Hippocampal formation (tissue), 2 donors: Measurements from ENCODE around the gene CDK6.

ENCODE experiments used
- DNase-seq, 2 donors: peaks; one replicate each; lab custom pipeline; 2025; lab: John Stamatoyannopoulos, UW

The CDK6 gene

GRCh38 chr7:92645114-92646061, 191.0 kb downstream of the CDK6 start:
- no peak for DNase-seq

DNA sequence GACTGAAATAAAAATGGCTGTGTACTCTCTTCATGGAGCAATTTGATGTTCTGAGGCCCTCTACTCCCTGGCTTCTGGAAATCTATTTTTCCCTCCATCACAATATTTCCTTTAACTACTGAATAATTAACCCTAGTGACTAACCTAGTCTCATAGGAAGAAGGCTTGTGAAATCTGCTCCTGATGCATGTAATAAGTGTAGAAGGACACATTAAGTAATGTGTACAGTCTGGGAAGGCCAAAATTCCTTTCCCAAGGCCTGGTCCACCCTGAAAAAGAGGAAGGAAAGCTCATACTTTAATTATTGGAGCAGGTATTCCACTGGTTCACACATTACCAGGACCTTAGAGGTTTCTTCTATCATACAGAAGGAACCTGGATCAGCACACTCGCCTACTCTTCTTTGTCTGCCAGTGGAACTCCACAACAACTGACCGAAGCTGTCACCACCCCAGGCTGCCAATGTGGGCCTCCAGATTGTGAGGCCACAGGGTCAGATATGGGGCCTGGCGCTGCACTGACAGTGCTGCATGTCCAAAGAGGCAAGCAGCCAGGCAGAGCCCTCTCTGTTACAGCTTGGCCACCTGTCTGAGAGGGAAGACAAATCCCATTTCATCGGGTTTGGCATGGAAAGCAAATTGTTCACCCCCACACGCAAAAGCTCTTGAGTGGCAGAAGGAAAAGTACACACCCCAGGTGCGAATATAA, 191.8 kb downstream of the CDK6 start:
- peak in 1 of 2 donors; percentile 36 for DNase-seq

GRCh38 chr7:92643821-92644220, 192.6 kb downstream of the CDK6 start:
- DNase-seq: no peak

- no peak for DNase-seq
These were observed 194.4 kb downstream of the CDK6 start for GRCh38 chr7:92641921-92642511.

- no peak for DNase-seq
These were observed 196.4 kb downstream of the CDK6 start for GRCh38 chr7:92639966-92640365.

- no peak for DNase-seq
These were observed 197.0 kb downstream of the CDK6 start for GRCh38 chr7:92639213-92639896.

DNA sequence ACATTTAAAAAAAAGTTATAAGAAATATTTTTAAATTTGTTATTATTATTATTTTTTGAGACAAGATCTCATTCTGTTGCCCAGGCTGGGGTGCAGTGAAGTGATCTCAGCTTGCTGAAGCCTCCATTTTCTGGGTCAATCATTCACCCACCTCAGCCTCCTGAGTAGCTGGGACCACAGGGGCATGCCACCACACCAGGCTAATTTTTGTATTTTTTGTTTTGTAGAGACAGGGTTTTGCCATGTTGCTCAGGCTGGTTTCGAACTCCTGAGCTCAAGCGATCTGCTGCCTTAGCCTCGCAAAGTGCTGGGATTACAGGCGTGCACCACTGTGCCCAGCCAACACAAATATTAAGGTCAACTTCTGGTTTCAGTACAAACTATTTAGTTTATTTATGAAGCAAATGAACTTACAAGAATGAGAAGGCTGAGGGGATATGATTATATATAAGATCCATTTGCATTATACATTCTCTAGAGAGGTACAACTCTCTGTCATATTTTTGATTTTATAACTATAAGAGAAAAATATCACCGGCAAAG, 200.3 kb downstream of the CDK6 start:
- DNase-seq: no peak

GRCh38 chr7:92635538-92635937, 200.8 kb downstream of the CDK6 start:
- DNase-seq: no peak

- no peak for DNase-seq
These were observed 201.4 kb downstream of the CDK6 start for GRCh38 chr7:92634924-92635519.

GRCh38 chr7:92634205-92634604, 202.2 kb downstream of the CDK6 start:
- DNase-seq: no peak

DNA sequence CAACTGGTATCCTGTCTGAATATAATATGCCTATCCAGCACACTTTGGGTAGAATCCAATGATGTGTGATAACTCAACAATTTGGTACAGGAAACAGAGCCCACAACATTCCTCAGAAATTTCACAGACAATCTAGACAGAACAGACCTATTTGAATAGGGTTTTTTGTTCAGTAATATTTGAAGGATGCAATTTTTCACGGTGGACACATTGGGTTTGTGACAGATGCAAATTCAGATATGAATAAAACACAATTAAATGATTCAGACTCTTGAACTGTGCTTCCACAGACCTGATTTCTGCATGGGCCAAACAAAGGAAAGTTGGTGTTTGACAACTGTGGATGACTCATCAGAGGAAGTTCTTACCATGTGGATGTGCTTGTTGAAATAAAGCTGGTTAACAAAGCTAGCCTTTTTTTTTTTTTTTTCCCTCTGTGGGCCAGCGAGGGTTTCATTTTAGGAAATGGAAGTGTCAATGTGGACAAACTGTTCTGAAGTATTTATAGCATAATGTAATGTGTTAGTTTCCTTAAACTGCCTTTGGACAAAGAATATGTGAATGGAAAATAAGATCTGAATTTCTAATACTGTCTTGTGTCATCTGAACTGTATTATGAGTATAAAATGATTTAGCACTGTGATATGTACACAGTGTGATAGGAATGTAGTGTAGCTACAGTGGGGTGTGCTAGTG, 203.0 kb downstream of the CDK6 start:
- peak; percentile 33 to 64 for DNase-seq

DNA sequence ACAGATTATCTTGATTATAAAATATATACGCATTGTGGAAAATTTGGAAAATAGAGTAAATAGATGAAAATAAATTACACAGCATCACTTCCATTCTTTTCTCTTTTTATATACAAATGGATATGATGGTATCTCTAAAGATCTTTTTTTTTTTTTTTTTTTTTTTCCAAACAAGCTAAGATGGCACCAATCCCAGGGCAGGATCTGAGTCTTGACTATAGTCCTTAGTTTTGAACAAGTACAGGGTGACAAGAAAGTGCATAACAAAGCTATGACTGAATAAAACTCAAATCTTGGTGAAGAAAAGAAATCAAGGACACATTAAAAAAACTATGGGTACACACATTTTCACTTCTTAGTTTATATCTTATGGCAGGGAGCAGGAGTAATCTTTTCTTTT, 203.6 kb downstream of the CDK6 start:
- DNase-seq: no peak

DNA sequence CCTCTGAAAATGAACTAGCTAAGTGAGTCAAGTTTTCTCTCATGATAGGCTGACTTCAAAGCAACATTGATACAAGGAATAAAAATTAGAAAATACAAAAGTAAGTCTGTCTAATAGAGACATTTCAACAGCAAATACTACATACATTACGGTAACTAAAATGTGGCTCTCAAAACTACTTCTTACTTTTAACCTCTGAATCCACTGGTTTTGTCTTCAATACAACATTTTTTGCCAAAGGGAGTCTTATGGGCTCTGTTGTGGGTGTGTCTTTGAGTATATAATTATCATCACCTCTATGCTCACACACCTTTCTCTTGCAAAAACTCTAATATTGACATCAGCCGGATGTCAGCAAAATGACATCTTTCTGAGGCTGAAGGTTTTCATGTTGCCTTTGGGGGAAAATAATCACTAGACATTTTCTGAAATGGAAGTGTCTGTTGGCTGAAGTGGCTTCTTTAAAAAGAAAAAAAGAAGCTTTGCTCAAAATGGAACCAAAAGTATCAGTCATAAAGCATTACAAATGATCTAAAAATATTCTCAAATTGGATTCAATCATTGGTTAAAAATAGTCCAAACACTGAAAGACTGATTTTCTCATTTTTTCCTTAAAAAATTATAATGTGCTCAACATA, 204.4 kb downstream of the CDK6 start:
- no peak for DNase-seq

DNA sequence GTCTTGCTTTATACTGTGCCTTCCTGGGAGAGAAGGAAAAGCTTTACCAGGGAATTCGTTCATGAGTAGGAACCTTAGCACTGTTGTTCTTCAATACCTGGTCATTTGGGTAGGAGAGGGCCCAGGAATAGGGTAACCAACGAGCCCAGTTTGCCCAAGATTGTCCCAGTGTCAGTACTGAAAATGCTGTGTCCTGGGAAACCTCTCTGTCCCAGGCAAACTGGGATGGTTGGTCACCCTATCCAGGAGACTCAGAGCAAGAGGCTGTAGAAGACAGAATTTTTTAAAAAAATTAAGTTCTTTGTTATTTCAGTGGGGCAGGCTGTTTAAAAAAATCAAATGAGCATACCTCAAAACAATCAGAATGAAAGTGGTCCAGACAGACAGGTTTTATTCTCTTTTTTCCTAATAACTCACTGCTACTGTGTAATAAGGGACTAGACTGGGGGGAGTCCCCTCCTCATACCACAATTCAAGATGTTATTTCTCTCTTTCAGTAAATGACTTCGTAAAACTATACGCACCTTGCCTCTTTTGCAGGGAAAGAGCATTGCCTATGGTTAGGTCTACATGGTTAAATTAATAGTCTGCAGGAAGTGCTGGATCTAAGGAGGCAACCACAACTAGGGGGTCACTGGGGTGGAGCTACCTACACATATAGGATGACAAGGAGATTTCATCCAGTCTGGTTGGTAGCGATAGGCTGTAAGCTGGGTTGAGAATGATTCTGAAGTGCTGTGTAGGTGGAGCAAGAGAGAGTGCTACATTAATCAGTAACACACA, 205.1 kb downstream of the CDK6 start:
- no peak for DNase-seq

GRCh38 chr7:92629779-92630178, 206.6 kb downstream of the CDK6 start:
- DNase-seq: no peak

- DNase-seq: no peak
These were observed 208.4 kb downstream of the CDK6 start for GRCh38 chr7:92627956-92628355.

DNA sequence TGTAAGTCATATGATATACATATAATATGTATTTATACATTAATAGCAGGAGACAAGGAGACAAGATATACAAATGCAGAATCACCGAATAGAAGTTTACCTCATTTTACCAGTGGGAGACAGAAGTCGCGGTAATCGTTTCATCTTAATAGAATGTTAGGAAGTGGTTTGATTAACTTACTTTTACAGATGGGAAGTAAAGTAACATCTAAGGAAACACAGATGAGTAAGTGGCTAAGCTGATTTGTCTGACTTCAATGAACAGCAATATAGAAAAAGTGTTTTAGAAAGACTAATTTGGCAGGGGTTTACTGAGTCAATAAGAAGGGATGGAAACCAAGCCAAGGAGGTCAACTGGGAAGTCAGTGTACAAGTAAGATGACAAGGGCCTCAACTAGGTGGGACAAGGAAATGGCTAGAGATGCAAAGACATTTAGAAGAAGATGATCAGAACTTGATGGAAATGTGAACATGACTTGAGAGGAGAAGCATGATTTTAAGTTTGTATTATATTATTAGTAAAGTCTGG, 210.0 kb downstream of the CDK6 start:
- DNase-seq: no peak

DNA sequence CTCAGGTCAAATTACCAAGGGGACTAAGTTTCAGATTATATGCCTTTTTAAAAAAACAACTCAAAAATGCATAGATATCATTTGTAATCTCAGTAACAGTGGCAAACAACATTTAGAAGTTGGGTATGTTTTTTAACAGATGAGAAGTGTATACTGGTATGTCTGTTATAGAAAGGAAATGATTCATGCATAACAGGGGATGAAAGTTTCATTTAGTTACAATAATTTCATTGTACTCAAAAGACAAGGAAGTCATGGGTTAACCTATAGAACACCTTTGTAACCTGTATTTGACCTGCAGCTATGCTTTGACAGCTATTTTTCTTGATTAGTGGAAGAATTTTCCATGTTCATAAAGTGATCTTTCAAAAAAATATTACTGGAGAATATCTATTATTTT, 210.8 kb downstream of the CDK6 start:
- no peak for DNase-seq

DNA sequence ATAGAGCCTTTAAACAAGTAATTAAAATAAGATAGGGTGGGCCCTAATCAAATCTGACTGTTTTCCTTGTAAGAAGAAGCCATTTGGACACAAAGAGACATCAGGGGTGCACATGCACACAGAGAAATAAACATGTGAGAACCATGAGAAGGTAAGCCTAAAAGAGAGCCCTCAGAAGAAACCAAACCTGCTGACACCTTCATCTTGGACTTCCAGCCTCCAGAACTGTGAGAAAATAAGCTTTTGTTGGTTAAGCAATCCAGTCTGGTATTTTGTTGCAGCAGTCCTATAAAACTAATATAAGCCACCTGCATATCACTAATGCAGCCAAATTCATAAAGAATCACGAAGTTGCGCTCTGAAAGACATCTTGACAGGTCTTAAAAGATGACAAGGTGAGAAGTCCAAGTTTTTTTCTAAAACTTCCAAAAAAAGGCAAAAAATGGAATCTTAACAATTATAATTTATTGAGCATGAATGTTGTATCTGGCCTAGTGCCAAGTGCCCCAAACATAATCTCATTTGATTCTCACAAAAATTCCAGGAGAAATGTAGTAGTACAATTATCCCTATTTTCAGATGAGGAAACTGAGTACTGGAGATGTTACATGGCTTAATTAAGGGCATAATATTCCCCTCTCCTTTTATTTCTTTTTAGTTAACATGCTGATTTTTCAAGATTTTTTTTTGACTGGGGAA, 211.9 kb downstream of the CDK6 start:
- no peak for DNase-seq
